GM19463 (cell line): ENCODE results near the gene NRSN1.

Source experiments
- ATAC-seq: cut with Tn5 transposase; IDR thresholded peaks from one replicate; pipeline ENCODE4 v1.9.1; 2021; ENCODE audit warnings: mild to moderate bottlenecking, moderate library complexity; ENCODE audit not compliant: unreplicated experiment

The NRSN1 gene

GRCh38 chr6:24125980-24126379 is at the start of gene NRSN1:
Gene NRSN1, plus strand, starts transcription at chr6:24126215. Its CDS starts 8,113 bp downstream, at chr6:24134328.
- ATAC-seq = no peak

- no peak for ATAC-seq
These were observed 47.8 kb upstream of the NRSN1 start for GRCh38 chr6:24078200-24078599.

GRCh38 chr6:24079076-24079475 is 46.9 kb upstream of the NRSN1 start:
- no peak for ATAC-seq

- ATAC-seq = no peak
These were observed 45.3 kb upstream of the NRSN1 start for GRCh38 chr6:24080711-24081110.

- no peak for ATAC-seq
These were observed 36.3 kb upstream of the NRSN1 start for GRCh38 chr6:24089736-24090135.

GRCh38 chr6:24092407-24092806 is 33.6 kb upstream of the NRSN1 start:
- no peak for ATAC-seq

GRCh38 chr6:24093381-24093780 is 32.6 kb upstream of the NRSN1 start:
- no peak for ATAC-seq

- ATAC-seq = peak; percentile 75
These were observed 26.8 kb upstream of the NRSN1 start for GRCh38 chr6:24099181-24099580.

- no peak for ATAC-seq
These were observed 25.8 kb upstream of the NRSN1 start for GRCh38 chr6:24100024-24100769.

- no peak for ATAC-seq
These were observed 25.3 kb upstream of the NRSN1 start for GRCh38 chr6:24100770-24101155.

- ATAC-seq = no peak
These were observed 20.8 kb upstream of the NRSN1 start for GRCh38 chr6:24105191-24105590.

GRCh38 chr6:24106291-24106690 is 19.7 kb upstream of the NRSN1 start:
- ATAC-seq = no peak

- no peak for ATAC-seq
These were observed 18.7 kb upstream of the NRSN1 start for GRCh38 chr6:24107294-24107693.

- ATAC-seq = no peak
These were observed 18.0 kb upstream of the NRSN1 start for GRCh38 chr6:24108056-24108455.

- ATAC-seq = no peak
These were observed 15.6 kb upstream of the NRSN1 start for GRCh38 chr6:24110417-24110816.

GRCh38 chr6:24113891-24114290 is 12.1 kb upstream of the NRSN1 start:
- no peak for ATAC-seq

- ATAC-seq = no peak
These were observed 9.0 kb upstream of the NRSN1 start for GRCh38 chr6:24117021-24117420.

- ATAC-seq = no peak
These were observed 3.9 kb upstream of the NRSN1 start for GRCh38 chr6:24122139-24122538.

- ATAC-seq = peak; percentile 58
These were observed 674 bp downstream of the NRSN1 start for GRCh38 chr6:24126586-24127192.

GRCh38 chr6:24127316-24127715 is 1.3 kb downstream of the NRSN1 start:
- ATAC-seq = no peak

GRCh38 chr6:24131751-24132150 is 5.7 kb downstream of the NRSN1 start:
- no peak for ATAC-seq

GRCh38 chr6:24139080-24139479 is 13.1 kb downstream of the NRSN1 start:
- ATAC-seq = no peak

- no peak for ATAC-seq
These were observed 13.6 kb downstream of the NRSN1 start for GRCh38 chr6:24139639-24140038.
